Measurements from ENCODE around the gene MRC1. TPM values are rescaled to one million over a fixed set of nuclear protein-coding genes. Genes with fewer than 3 reads are reported as not detected.

MRC1 gene
- 1.1 TPM for total RNA-seq (2013)
- polyA plus RNA-seq (under 1 TPM; 0.11 to 0.41 (median 0.34) TPM), polyA minus RNA-seq (0.28 and 0.72 TPM in 2 replicates), total RNA-seq (0.52 to 6.7 (median 2.8) reads per million in 11 experiments)

- H3K27me3 Mint-ChIP-seq (ENCODE audit: low read depth in 3 of 3): peaks cover 5 to 7% (median 6%) of the 10 kb centered on the region in 3 donors
- WGBS (ENCODE audit: insufficient coverage): 11% methylated on average over 16 of the region's 23 CpGs
- no peaks in the 10 kb centered on the region for H3K9me3 ChIP-seq (replicated peaks in 1 of 2; ENCODE audit: control insufficient read depth in 1 of 2, insufficient read depth in 1 of 2, low read length in 2 of 2)
- DNase-seq: peak in 2 of 3 donors; percentile 21 to 51
- H3K36me3 Mint-ChIP-seq: no peaks in the 10 kb centered on the region
- H3K9ac ChIP-seq (ENCODE audit: insufficient read depth, low read length, poor library complexity, severe bottlenecking): peak within 1 kb of the TSS; percentile 27
- no peak for TF ChIP-seq CTCF (IDR thresholded peaks at IDR 0.05)
- H3K4me1 Mint-ChIP-seq: peaks cover 41% of the 10 kb centered on the region
- no peaks in the 10 kb centered on the region for H3K27me3 ChIP-seq (ENCODE audit: control insufficient read depth in 2 of 2, insufficient read depth in 2 of 2, low read length in 2 of 2)
- peak within 1 kb of the TSS; percentile 59 to 83 for H3K4me3 Mint-ChIP-seq
- H3K79me2 ChIP-seq (ENCODE audit: insufficient read depth, low read length): no peaks in the 10 kb centered on the region
- peak within 1 kb of the TSS; percentile 26 for H2AFZ ChIP-seq (ENCODE audit: insufficient read depth, low read depth, low read length, poor library complexity, severe bottlenecking)
- H3K27ac ChIP-seq (ENCODE audit: low read depth in 1 of 2, low read length in 2 of 2): no peak within 1 kb of the TSS
- H3K4me1 ChIP-seq (ENCODE audit: control insufficient read depth in 1 of 2, insufficient read depth in 2 of 2, low read length in 2 of 2): peaks cover 31 to 39% of the 10 kb centered on the region in 2 donors
- H3K27ac Mint-ChIP-seq: peak within 1 kb of the TSS in 4 of 7 donors; percentile 1 to 66 (median 20)
- H3K4me3 ChIP-seq (replicated peaks in 1 of 3; ENCODE audit: low read depth in 2 of 3, low read length in 3 of 3): peak within 1 kb of the TSS in 1 of 3 experiments; percentile 52
- H3K9me3 Mint-ChIP-seq: no peaks in the 10 kb centered on the region
- no peaks in the 10 kb centered on the region for H4K20me1 ChIP-seq (ENCODE audit: insufficient read depth, low read length)
- intact Hi-C loops (cut with micrococcal nuclease): loop anchor here in 1 of 2 donors (10.0 kb wide), 1 partner anchor 46 kb away; no protein-coding TSS in a partner anchor
- no peaks in the 10 kb centered on the region for H3K36me3 ChIP-seq (replicated peaks in 1 of 2; ENCODE audit: control insufficient read depth in 1 of 2, insufficient read depth in 2 of 2, low read length in 2 of 2)
- H3K4me2 ChIP-seq (replicated peaks; ENCODE audit: extremely low read depth, low read length, poor library complexity, severe bottlenecking): peak within 1 kb of the TSS; percentile 67
Measured at GRCh38 chr10:17808971-17809841, at the start of gene MRC1. Gene MRC1 (plus strand): TSS chr10:17809348. CDS start chr10:17809466, 118 bp downstream.

- Mint-ChIP-seq H3K36me3 (no peaks in the 10 kb centered on the region), H3K4me1 (peaks cover 28% of the 10 kb centered on the region), H3K9me3 (peaks cover 0 to 2% (median 1%) of the 10 kb centered on the region in 7 donors), H3K4me3 (no peak overlapping the region), H3K27me3 (ENCODE audit: low read depth in 3 of 3) (peaks cover 0 to 2% (median 0%) of the 10 kb centered on the region in 3 donors), H3K27ac (no peak overlapping the region)
- H3K9ac ChIP-seq (ENCODE audit: insufficient read depth, low read length, poor library complexity, severe bottlenecking): no peak overlapping the region
- H3K27me3 ChIP-seq (ENCODE audit: control insufficient read depth in 2 of 2, insufficient read depth in 2 of 2, low read length in 2 of 2): no peaks in the 10 kb centered on the region
- H3K79me2 ChIP-seq (ENCODE audit: insufficient read depth, low read length): no peaks in the 10 kb centered on the region
- H3K4me3 ChIP-seq (replicated peaks in 1 of 3; ENCODE audit: low read depth in 2 of 3, low read length in 3 of 3): no peak overlapping the region
- H4K20me1 ChIP-seq (ENCODE audit: insufficient read depth, low read length): no peaks in the 10 kb centered on the region
- H2AFZ ChIP-seq (ENCODE audit: insufficient read depth, low read depth, low read length, poor library complexity, severe bottlenecking): no peak overlapping the region
- intact Hi-C loops (cut with micrococcal nuclease): no loop called here
- no peak for TF ChIP-seq CTCF (IDR thresholded peaks at IDR 0.05)
- no peak for DNase-seq
- no peaks in the 10 kb centered on the region for H3K9me3 ChIP-seq (replicated peaks in 1 of 2; ENCODE audit: control insufficient read depth in 1 of 2, insufficient read depth in 1 of 2, low read length in 2 of 2)
- H3K27ac ChIP-seq (ENCODE audit: low read depth in 1 of 2, low read length in 2 of 2): no peak overlapping the region
- H3K4me1 ChIP-seq (ENCODE audit: control insufficient read depth in 1 of 2, insufficient read depth in 2 of 2, low read length in 2 of 2): peaks cover 12 to 22% of the 10 kb centered on the region in 2 donors
- 92% methylated on average over 1 of the region's 4 CpGs for WGBS (ENCODE audit: insufficient coverage)
- H3K36me3 ChIP-seq (replicated peaks in 1 of 2; ENCODE audit: control insufficient read depth in 1 of 2, insufficient read depth in 2 of 2, low read length in 2 of 2): no peaks in the 10 kb centered on the region
- no peak overlapping the region for H3K4me2 ChIP-seq (replicated peaks; ENCODE audit: extremely low read depth, low read length, poor library complexity, severe bottlenecking)
Measured at GRCh38 chr10:17764142-17764541, 45.0 kb upstream of the MRC1 start.

All from CD14-positive monocyte (primary cell).